Fibroblast of skin of back (primary cell): ENCODE data around the gene LIX1.
"Not testable (repeated sequence)": the region's sequence is repeated elsewhere in the genome, so short reads cannot be mapped to it uniquely, and the experiment has no call there.

ENCODE experiments used
- DNase-seq: peaks from one replicate; pipeline ENCODE4 v3.0.0-alpha.2; 2013

LIX1 gene

GRCh38 chr5:97101189-97101910 lies 41.1 kb downstream of the LIX1 start:
- no peak for DNase-seq

GRCh38 chr5:97100476-97100875 lies 41.9 kb downstream of the LIX1 start:
- peak; percentile 33 for DNase-seq

GRCh38 chr5:97098922-97099321 lies 43.5 kb downstream of the LIX1 start:
- DNase-seq, result no peak

- DNase-seq, result no peak
Measured at GRCh38 chr5:97097326-97098230, 44.8 kb downstream of the LIX1 start.

GRCh38 chr5:97096846-97097245 lies 45.6 kb downstream of the LIX1 start:
- DNase-seq, result no peak

- DNase-seq, result no peak
Measured at GRCh38 chr5:97096191-97096590, 46.2 kb downstream of the LIX1 start.

- DNase-seq, result no peak
Measured at GRCh38 chr5:97095318-97095732, 47.1 kb downstream of the LIX1 start.

- no peak for DNase-seq
Measured at GRCh38 chr5:97094579-97095317, 47.7 kb downstream of the LIX1 start.

- no peak for DNase-seq
Measured at GRCh38 chr5:97093193-97093592, 49.2 kb downstream of the LIX1 start.

- DNase-seq, result no peak
Measured at GRCh38 chr5:97090944-97091343, 51.5 kb downstream of the LIX1 start.

- no peak for DNase-seq
Measured at GRCh38 chr5:97089149-97089801, 53.1 kb downstream of the LIX1 start.

GRCh38 chr5:97088774-97089148 lies 53.6 kb downstream of the LIX1 start:
- no peak for DNase-seq

- no peak for DNase-seq
Measured at GRCh38 chr5:97087138-97087537, 55.3 kb downstream of the LIX1 start.

GRCh38 chr5:97085459-97086181 lies 56.8 kb downstream of the LIX1 start:
- DNase-seq, result no peak

GRCh38 chr5:97084782-97085458 lies 57.5 kb downstream of the LIX1 start:
- not testable (repeated sequence) for DNase-seq

- DNase-seq, result peak; percentile 12
Measured at GRCh38 chr5:97078958-97079743, 63.3 kb downstream of the LIX1 start.

GRCh38 chr5:97077246-97077645 lies 65.2 kb downstream of the LIX1 start:
- DNase-seq, result no peak

GRCh38 chr5:97076098-97076497 lies 66.3 kb downstream of the LIX1 start:
- no peak for DNase-seq

- no peak for DNase-seq
Measured at GRCh38 chr5:97075649-97076048, 66.8 kb downstream of the LIX1 start.

GRCh38 chr5:97074859-97075489 lies 67.4 kb downstream of the LIX1 start:
- no peak for DNase-seq
